ENCODE data around the gene CAB39L.
"Not testable (repeated sequence)": the region's sequence is repeated elsewhere in the genome, so short reads cannot be mapped to it uniquely, and the experiment has no call there.

CAB39L gene

DNA sequence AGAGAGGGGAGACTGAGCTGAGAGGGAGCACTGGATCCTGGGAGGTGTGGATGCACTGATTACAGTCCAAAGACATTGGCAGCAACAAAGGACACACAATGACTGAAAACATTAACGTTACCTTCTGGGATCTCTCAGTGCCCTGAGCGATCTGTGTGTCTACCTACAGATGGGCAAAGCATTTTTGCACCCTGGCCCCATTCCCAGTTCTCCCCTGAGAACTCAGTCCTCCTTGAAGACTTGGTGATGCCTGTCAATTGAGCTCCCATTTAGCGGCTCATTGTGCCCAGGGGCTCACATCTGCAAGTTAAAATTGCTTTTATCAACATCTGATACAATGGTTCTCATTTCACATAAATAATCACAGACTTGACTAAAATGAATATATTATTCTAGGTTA lies 133.6 kb downstream of the CAB39L start:
- DNase-seq (ENCODE audit: low read depth in 3 of 3) = no peak

DNA sequence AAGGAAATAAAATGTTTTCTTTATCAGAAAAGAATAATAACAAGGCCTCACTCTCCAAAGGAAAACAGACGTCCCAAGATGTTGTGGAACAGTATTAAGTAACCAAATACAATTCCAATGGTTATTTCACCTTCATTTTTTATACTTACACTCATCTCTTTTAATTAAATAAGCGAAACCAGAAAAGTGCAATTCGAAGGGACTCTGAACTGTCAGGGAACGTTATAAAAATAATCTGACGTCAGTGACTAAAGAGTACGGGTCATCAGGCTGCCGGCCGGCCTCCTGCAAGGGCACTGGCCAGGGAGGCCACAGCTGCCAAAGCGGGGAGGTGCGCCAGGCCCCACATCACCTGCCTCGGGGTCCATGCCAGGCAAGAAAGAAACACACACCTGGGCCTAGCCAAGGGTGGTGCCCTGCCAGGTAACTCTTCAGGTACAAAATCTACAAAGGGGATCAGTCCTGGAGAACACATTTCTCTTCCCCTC lies 134.9 kb downstream of the CAB39L start:
- no peak for DNase-seq (ENCODE audit: low read depth in 3 of 3)

DNA sequence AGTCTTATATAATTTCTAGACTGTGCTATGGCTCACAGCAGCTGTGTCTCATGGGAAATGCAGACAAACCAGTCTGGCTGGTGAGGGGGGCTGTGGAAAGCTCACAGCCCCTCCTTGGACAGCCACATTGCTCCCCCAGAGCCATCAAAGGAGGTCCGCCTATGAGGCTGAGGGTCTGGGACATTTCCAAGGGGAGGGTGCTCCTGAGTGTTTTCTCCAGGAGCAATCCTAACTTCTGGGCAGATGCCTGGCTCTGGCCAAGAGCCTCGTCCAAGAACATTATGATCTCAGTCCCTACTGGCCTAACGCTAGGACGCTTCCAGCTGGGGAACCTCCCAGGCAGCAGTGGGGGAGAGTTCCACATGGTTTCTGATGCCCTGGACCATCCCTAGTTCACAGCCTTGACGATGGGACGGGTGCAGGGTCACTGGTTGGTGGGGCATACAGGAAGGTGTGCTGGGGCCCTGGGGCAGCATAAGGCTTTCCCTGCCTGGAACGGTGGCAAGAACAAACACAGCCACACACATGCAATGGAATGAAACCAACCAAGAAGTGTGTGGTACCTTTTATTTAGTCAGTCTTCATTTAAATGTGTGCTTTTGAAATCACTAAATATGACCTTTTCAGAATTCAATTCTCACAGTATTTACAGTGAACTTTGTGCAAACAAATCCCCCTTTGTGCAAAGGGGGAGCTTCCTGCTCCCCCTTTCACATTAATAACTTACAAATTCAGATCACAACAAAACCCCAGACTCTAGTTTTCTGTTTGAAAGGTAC lies 135.6 kb downstream of the CAB39L start:
- DNase-seq (ENCODE audit: low read depth in 3 of 3) = no peak

DNA sequence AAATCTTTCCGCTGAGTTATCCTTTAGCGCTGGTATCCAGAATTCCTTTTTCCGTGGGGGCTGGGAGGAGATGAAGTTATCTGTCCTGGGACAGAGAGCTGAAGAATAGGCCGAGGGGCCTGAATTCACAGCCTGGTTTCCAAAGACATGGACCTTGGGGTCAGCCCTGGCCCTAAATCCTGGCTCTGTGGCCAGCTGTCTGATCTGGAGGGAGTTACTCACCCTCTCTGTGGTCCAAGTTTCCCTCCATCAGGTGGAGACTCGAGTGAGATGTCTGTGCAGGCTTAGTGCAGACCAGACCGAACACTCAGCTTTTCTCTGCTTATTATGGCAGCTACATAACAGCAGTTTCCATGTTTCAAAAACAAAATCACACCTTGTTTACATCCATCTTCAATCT lies 136.5 kb downstream of the CAB39L start:
- DNase-seq (ENCODE audit: low read depth in 3 of 3) = no peak

DNA sequence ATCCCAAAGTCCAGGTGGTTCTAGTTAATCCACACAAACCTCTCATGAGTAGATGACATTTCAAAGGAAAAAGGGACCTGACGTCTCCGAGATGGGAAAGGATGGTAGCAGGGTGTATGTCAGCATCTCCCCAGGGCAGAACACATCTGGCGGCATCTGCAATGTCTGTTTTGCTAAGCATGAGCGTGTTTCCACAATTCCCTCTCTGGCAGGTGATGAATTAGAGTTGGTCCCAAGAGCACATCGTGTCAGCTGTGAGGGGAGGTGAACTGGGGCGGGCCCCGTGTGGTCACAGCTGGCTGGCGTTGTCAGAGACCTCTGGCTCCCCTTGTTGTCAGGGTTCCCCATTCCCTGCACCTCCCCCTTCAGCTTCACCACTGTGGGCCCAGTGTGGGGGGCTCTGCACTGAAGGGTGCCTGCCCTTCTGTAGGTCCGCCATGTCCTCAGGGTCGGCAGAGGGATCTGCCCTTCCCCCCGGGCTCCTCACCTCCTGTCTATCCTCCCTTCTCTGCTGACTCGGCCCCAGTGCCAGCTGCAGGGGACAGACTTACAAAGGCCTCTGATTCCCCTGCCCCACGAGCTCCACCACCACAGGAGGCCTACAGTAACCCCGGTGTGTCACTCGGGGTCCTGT lies 138.0 kb downstream of the CAB39L start:
- no peak for DNase-seq (ENCODE audit: low read depth in 3 of 3)

DNA sequence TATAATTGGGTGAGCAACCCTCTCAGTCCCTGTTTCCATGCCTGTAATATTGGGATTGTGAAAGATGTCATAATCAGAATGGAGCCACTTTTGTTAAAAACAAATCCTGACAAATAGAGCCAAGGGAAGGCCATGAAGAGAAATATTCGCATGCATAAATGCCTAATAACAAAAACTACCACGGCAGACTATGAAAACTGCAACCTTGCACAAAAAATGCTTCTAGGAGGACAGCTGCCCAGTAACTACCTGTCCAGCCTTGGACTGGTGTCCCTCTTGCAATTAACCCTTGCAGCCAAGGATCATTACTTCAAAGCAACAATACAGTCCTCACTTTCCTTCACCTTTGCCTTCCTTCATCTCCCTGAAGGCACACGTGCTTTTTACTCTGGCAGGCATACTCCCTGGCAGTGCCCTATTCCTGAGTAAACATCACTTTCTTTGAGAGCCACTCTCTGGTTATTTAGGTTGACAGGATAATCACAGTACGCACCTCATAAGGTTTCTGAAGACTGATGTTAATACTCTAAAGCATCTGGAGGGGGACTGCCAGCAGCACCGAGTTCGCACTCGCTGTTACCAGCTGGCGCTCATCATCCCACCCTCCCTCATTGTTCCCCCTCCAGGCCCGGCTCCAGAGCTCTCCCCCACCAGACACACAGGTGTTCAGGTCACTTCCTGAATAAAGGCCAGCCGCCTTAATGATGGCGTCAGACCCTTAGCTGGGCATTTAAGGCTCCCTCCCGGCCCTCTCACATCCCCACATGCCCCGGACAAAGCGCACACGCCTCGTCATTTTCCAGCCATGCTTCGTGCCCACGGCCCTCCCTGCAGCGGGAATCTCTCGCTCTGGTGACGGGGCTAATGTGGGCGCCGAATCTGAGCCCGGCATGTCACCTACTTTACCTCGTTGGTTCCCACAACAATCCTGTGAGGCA lies 138.8 kb downstream of the CAB39L start:
- no peak for DNase-seq (ENCODE audit: low read depth in 3 of 3)

DNA sequence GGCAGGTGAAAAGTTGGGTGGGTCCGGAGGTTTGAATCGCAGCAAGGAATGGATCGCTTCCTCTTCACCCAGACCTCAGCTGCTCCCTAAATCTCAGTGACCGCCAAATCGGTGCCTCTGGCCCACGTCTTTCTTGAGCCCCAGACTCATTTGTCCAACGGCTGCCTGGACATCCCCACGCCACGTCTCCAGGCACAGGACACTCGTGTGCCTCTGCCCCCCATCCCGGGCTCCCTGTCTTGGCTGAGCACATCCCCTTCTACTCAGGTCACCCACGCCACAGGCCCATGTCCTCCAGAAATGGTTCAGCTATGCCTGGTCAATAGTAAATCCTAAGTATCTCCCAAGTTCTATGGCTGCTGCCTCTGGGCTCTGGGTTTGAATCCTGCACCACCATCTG lies 139.5 kb downstream of the CAB39L start:
- DNase-seq (ENCODE audit: low read depth in 3 of 3) = no peak

DNA sequence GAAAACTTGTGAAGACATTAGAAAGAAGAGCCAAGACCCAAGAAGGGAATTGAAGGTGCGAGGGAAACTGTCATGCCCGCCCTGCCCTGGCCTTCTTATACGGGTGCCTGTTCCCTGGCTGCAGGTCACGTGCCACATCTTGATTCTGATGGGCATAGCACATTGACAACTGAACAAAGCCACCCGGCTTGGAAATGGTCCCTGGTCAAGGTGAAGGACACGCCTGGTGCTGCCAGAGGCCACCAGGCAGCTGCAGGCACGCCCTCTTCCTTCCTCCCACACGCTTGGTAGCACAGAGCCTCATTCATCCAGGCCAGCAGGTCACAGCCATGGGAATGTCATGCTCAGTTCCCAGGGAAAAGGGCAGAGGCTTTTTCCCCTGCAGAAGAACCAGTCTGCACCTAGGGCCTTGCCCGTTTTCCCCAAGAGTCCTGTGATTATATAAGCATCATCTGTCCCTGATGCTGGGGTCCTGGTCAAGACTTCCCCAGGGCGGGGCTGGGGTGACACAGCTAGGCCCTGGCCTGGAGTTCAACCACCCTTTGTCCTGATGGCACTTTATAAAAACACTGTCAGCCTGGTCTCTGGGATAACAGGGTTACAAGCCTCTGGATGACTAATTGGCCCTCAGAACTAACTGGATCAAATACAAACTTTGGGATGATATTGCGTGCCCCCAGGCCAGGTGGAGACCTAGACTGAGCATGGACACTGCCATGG lies 140.2 kb downstream of the CAB39L start:
- DNase-seq (ENCODE audit: low read depth in 3 of 3) = no peak

DNA sequence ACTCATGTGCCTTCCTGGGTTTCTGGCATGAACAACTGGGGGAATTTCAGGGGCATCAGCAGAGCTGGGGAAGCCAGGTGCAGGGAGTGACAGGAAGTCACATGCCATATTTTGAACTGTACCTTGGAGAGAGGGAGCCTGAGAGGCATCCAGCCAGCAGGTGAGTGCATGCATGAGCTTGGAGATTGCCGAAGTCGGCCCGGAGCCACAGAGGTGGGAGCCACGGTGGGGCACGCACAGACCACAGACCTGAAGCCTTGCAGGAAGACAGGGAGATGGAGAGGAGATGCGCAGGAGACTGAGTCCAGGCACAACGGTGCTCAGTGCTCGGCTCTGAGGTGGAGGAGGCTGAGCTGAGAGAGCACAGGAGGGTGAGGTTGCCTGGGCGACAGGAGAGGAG lies 141.0 kb downstream of the CAB39L start:
- no peak for DNase-seq (ENCODE audit: low read depth in 3 of 3)

DNA sequence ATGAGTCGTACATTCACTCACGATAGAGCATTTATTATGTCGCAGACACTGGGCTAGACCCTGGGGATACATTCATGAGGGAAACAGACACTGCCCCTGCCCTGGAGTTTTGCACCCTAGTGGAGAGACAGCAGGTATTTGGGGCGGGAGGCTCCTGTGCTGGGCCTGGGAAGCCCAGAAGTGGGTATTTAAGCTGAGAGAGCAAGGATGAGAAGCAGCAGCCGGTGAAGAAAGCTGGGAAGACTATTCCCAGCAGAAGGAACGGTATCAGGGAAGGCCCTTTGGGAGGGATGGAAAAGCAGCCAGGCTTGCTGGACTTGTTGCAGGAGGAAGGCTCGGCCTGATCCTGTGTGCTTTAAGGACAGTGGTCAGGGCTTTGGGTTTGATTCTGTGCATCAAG lies 141.6 kb downstream of the CAB39L start:
- DNase-seq (ENCODE audit: low read depth in 3 of 3) = no peak

DNA sequence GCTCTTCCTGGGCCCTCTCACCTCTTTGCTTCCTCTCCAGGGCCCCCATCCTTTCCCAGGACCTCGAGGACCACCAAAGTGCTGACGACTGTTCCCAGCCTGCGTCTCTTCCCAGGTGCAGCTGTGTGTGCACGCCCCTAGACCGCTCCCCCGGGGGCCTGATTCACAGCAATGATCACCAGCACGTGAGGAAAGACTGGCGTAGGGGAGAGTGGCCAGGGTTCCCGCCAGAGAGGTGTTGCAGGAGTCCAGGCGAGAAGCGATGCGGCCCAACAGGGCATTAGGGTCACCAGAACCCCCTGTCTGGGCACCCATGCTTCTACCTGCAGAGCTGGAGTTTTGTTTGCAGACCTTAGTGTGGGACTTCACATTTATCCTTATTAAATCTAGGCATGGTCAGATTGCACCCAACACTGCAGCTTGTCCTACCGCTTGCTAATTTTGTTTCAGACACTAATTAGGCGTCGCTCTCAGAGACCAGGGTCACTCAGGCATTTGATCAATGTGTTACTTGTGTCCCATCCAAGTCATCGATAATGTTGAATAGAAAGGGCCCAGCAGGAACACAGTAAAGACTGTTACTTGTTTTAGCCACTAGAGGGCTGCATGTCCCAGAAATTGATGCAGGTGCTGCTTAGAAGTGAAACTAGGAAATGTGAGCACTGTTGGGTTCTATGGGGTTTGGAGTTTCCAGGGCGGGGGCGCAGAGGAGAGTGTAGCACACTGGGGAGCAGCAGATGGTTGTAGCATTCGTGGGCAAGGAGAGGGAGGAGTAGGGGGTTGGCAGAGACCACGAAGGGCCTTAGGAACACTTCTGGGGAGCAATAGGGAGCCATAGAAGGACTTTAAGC lies 142.9 kb downstream of the CAB39L start:
- DNase-seq (ENCODE audit: low read depth in 3 of 3) = peak; percentile 28 to 53 (median 43)

DNA sequence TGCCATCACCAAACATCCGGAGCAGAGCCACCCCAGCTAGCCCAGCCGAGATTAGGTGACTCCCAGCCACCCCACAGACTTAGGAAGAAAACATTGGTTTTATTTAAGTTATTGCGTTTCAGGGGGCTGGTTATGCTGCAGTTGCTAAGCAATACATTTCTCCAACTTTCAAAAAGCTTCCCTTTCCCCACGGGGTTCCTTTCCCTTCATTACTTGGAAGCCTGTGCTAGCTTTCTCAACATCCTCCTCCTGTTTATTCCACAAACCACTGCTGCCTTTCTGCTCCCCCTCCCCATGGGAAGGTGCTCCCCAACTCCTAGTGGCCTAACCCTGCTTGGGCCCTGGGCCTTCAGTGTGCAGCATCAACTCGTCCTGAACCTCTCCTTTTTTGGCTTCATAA lies 143.6 kb downstream of the CAB39L start:
- DNase-seq (ENCODE audit: low read depth in 3 of 3) = no peak

DNA sequence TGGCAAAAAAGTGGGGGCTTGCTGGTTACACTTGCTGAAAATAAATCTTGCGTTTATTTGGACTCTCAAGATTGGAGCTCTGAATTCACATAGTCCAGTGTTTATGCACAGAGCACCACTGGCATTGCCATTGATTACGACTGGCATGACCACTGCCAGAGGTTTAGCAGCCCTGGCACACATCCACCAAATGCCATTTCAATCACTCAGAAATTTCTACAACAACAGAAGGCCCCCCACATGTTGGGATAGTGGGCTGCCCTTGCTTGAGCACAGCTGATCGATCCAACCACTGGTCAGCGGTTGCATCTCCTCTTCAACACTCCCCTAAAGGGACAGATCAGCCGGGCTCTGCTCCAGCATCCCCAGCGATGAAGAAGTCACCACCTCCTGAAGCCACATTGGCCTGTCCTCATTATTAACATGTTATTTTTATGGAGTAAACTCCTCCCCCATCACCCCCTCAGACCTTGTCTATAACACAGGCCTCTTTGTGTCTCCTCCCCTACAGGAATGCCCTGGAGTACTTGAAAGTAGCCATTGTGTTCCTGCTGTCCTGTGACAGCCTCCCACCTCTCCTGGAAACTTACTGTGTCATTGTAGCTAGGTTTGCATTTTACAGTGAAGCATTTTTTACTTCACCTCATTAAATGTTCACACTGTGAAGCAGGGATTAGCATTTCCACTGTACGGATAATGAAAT lies 144.8 kb downstream of the CAB39L start:
- DNase-seq (ENCODE audit: low read depth in 3 of 3) = no peak

DNA sequence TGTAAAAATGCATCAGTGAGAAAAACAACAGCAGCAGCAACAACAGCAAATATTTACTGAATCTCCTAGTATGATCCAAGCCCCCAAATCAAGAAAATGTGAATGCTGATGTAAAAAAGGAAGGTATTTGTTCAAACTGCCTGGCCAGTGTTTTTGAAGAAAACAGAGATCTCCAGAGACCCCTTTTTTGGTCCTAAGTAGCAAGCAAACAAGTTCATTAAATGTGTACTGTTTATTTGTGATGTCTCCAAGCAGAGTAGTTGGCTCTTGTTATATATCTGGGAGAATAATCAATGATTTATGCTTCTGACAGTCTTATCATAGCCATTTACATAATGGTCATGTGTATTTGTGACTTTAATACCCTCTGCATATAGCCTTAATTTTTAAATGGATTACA lies 145.4 kb downstream of the CAB39L start:
- no peak for DNase-seq (ENCODE audit: low read depth in 3 of 3)

DNA sequence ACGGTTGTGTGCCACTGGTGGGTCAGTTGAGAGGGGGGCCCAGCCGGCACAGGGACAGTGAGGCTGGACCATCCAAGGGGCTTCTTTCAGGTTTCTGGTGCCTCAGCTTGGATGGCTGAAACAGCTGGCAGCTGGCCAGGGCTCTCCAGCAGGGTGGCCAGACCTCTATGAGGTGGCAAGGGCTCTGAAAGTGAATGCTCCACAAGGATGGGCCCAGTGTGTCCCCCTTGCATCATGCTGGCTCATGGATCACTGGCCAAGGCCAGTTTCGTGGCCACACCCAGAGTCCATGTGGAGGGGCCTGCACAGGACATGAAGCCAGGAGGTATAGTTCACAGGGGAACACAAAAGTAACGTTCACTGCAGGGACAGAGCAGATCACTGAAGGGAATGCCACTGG lies 146.5 kb downstream of the CAB39L start:
- no peak for DNase-seq (ENCODE audit: low read depth in 3 of 3)

DNA sequence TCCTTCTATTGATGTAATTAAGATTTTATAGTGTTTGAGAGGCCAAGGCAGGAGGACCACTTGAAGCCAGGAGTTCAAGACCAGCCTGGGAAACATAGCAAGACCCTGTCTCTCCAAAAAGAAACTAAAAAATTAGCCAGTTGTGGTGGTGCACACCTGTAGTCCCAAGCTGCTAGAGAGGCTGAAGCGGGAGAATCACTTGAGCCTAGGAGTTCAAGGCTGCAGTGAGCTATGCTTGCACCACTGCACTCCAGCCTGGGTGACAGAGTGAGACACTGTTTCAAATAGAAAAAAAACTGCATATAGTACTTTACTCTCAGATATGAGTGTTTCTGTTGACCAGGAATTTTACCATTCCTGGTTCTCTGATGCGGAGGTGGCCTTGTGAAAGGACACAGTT lies 147.2 kb downstream of the CAB39L start:
- no peak for DNase-seq (ENCODE audit: low read depth in 3 of 3)

DNA sequence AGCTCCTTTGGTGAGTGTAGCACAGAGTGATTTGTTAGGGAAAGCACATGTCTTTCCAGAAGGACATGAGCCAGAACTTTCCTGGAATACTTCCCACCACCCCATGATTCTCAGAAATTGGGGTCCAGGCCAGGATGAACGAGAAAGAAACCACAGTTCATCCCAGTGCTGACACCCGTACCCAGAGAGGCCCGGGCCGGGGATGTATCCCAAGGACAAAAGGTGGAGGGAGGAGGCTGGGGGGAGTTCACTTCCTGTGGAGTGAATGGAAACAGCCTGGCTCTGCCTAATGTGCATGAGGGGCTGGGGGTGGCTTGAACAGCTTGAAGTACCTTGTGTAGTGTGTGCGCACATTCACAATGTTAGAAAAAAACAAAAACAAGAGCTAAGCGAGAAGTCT lies 148.6 kb downstream of the CAB39L start:
- DNase-seq (ENCODE audit: low read depth in 3 of 3) = no peak

DNA sequence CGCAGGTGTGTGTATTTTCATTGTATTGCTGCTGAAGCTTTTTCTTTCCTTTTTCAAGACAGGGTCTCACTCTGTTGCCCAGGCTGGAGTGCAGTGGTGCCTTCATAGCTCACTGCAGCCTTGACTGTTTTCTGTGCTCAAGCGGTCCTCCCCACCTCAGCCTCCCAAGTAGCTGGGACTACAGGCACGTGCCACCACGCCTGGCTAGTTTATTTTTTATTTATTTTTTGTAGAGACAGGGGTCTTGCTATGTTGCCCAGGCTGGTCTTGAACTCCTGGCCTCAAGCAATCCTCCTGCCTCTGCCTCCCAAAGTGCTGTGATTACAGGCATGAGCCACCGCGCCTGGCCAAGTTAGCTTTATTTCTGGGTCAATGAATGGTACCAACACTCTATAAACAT lies 149.1 kb downstream of the CAB39L start:
- not testable (repeated sequence) for DNase-seq (ENCODE audit: low read depth in 3 of 3)

DNA sequence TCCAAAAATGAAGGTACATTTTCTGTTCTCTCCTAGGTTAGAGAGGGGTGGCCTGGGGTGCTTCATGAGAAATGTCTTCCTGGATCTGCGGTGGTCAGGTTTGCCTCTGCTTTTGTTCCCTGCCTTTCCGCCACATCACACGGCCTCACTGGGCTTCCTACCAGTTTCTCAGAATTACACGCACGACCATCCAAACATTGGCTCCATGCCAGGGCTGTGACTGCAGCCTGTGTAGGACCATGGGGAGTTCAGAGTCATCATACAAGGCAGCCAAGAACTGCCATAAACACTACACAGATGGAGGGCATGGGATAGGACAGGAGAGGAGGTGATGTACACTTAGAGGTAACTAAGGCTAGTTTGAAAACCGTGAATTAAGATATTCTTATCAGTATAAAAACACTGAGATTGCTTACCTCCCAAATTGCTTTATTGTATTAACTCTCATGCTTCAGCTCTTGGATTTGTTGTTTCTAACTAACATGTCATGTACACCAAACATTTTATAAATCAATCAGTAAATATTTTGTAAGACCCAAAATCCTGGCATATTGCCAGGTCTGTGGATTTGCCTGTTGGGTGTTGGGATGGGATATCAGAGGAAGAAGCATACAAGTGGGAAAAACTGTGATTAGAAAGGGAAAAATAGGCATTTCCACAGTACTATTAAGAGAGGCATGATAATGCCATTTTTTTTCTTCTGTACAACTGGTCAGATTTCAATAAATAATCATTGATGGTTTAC lies 150.9 kb downstream of the CAB39L start:
- DNase-seq (ENCODE audit: low read depth in 3 of 3) = no peak
